ENCODE measurements around the gene PTPRK. TPM values are rescaled to one million over a fixed set of nuclear protein-coding genes. Genes with fewer than 3 reads are reported as not detected.

Gene PTPRK
- total RNA-seq, 1 experiment from 2014 or later = 34.2 TPM

- H3K4me1 ChIP-seq (ENCODE audit: control insufficient read depth in 1 of 2, insufficient read depth in 2 of 2, low read length in 2 of 2) = no peaks in the 10 kb centered on the region
- no peaks in the 10 kb centered on the region for H3K36me3 ChIP-seq (ENCODE audit: control insufficient read depth in 1 of 2, insufficient read depth in 2 of 2, low read length in 2 of 2)
- DNase-seq (ENCODE audit: low read depth, low spot score) (no peak), ATAC-seq (no peak)
- no peak for TF ChIP-seq ZNF274 (IDR thresholded peaks at IDR 0.05; ENCODE audit: low read depth, low read length)
- H3K4me3 ChIP-seq (replicated peaks in 1 of 2; ENCODE audit: low read depth in 1 of 2, low read length in 2 of 2) = no peak overlapping the region
- CTCF ChIA-PET = no interaction called here
- no peak overlapping the region for H3K9ac ChIP-seq (ENCODE audit: low read length)
- H3K9me3 ChIP-seq (ENCODE audit: control insufficient read depth in 1 of 2, insufficient read depth in 1 of 2, low read depth in 1 of 2, low read length in 2 of 2) = no peaks in the 10 kb centered on the region
- H3K27ac ChIP-seq (ENCODE audit: low read depth, low read length) = no peak overlapping the region
- no peaks in the 10 kb centered on the region for H3K79me2 ChIP-seq (ENCODE audit: insufficient read depth, low read length)
- intact Hi-C loops (cut with micrococcal nuclease) = no loop called here
- RAD21 ChIA-PET (ENCODE audit: low non-redundant PET in 1 of 2, low total read pairs in 2 of 2, uncharacterized antibody in 2 of 2, unreplicated experiment in 2 of 2) = no interaction called here
- H3K27me3 ChIP-seq (ENCODE audit: insufficient read depth, low read length) = no peaks in the 10 kb centered on the region
- no peaks in the 10 kb centered on the region for H4K20me1 ChIP-seq (ENCODE audit: insufficient read depth)
- H3K9me2 ChIP-seq (ENCODE audit: insufficient read depth) = no peaks in the 10 kb centered on the region
- BruUV-seq (replicated peaks) = no TSS peak
- no peak overlapping the region for H2AFZ ChIP-seq (ENCODE audit: low read depth, low read length, poor library complexity, severe bottlenecking)
- no peak overlapping the region for H3K4me2 ChIP-seq (ENCODE audit: low read length)
- POLR2A ChIA-PET = no interaction called here
These were observed 116.6 kb downstream of the PTPRK start for GRCh38 chr6:128403618-128404444.

DNA sequence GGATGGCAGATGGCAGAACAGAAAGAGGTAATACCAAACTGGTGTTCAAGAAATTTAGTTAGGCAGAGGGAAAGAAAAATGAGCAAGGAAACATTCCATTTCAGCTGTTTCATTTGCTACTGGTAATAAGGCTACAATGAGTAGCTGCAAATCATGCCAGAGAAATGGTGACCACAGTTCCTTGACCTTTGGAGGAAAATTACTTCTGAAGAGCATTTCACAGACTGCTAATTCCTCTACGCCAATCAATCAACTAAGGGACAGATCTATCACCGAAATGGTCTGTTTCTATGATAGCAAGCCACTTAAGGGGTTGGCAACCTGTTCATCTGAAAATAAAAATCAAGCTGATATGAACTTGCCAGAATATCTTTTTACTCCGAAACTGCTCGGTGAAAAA, 119.5 kb downstream of the PTPRK start:
- BruUV-seq (replicated peaks) = no TSS peak
- H4K20me1 ChIP-seq (ENCODE audit: insufficient read depth) = no peaks in the 10 kb centered on the region
- intact Hi-C loops (cut with micrococcal nuclease) = no loop called here
- H3K9ac ChIP-seq (ENCODE audit: low read length) = no peak overlapping the region
- ChIA-PET RAD21 (ENCODE audit: low non-redundant PET in 1 of 2, low total read pairs in 2 of 2, uncharacterized antibody in 2 of 2, unreplicated experiment in 2 of 2) (no interaction called here), CTCF (no interaction called here), POLR2A (no interaction called here)
- H3K4me3 ChIP-seq (replicated peaks in 1 of 2; ENCODE audit: low read depth in 1 of 2, low read length in 2 of 2) = no peak overlapping the region
- no peak overlapping the region for H3K27ac ChIP-seq (ENCODE audit: low read depth, low read length)
- no peaks in the 10 kb centered on the region for H3K4me1 ChIP-seq (ENCODE audit: control insufficient read depth in 1 of 2, insufficient read depth in 2 of 2, low read length in 2 of 2)
- DNase-seq (ENCODE audit: low read depth, low spot score) (no peak), ATAC-seq (no peak)
- H3K27me3 ChIP-seq (ENCODE audit: insufficient read depth, low read length) = no peaks in the 10 kb centered on the region
- H2AFZ ChIP-seq (ENCODE audit: low read depth, low read length, poor library complexity, severe bottlenecking) = no peak overlapping the region
- no peak overlapping the region for H3K4me2 ChIP-seq (ENCODE audit: low read length)
- no peaks in the 10 kb centered on the region for H3K79me2 ChIP-seq (ENCODE audit: insufficient read depth, low read length)
- H3K36me3 ChIP-seq (ENCODE audit: control insufficient read depth in 1 of 2, insufficient read depth in 2 of 2, low read length in 2 of 2) = no peaks in the 10 kb centered on the region
- H3K9me3 ChIP-seq (ENCODE audit: control insufficient read depth in 1 of 2, insufficient read depth in 1 of 2, low read depth in 1 of 2, low read length in 2 of 2) = no peaks in the 10 kb centered on the region
- no peaks in the 10 kb centered on the region for H3K9me2 ChIP-seq (ENCODE audit: insufficient read depth)
- TF ChIP-seq JUND (IDR thresholded peaks at IDR 0.05) = no peak
- TF ChIP-seq, protein P1, sequence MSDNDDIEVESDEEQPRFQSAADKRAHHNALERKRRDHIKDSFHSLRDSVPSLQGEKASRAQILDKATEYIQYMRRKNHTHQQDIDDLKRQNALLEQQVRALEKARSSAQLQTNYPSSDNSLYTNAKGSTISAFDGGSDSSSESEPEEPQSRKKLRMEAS (IDR thresholded peaks at IDR 0.05) = no peak
- no peak for TF ChIP-seq TCF7L2 (IDR thresholded peaks at IDR 0.05; ENCODE audit: borderline replicate concordance, extremely low read depth, insufficient read depth, insufficient read length)
- no peak for TF ChIP-seq ZNF274 (IDR thresholded peaks at IDR 0.05; ENCODE audit: low read depth, low read length)
- no peak for TF ChIP-seq EGR1 (IDR thresholded peaks at IDR 0.05; ENCODE audit: low read depth)
- no peak for TF ChIP-seq SRF (IDR thresholded peaks at IDR 0.05; ENCODE audit: low read depth)
- TF ChIP-seq, protein P2, sequence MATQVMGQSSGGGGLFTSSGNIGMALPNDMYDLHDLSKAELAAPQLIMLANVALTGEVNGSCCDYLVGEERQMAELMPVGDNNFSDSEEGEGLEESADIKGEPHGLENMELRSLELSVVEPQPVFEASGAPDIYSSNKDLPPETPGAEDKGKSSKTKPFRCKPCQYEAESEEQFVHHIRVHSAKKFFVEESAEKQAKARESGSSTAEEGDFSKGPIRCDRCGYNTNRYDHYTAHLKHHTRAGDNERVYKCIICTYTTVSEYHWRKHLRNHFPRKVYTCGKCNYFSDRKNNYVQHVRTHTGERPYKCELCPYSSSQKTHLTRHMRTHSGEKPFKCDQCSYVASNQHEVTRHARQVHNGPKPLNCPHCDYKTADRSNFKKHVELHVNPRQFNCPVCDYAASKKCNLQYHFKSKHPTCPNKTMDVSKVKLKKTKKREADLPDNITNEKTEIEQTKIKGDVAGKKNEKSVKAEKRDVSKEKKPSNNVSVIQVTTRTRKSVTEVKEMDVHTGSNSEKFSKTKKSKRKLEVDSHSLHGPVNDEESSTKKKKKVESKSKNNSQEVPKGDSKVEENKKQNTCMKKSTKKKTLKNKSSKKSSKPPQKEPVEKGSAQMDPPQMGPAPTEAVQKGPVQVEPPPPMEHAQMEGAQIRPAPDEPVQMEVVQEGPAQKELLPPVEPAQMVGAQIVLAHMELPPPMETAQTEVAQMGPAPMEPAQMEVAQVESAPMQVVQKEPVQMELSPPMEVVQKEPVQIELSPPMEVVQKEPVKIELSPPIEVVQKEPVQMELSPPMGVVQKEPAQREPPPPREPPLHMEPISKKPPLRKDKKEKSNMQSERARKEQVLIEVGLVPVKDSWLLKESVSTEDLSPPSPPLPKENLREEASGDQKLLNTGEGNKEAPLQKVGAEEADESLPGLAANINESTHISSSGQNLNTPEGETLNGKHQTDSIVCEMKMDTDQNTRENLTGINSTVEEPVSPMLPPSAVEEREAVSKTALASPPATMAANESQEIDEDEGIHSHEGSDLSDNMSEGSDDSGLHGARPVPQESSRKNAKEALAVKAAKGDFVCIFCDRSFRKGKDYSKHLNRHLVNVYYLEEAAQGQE (IDR thresholded peaks at IDR 0.05; ENCODE audit: low read depth) = no peak
- no peak for TF ChIP-seq YY1 (IDR thresholded peaks at IDR 0.05; ENCODE audit: extremely low read depth, insufficient replicate concordance, low read depth, low read length)
- no peak for TF ChIP-seq SP1 (IDR thresholded peaks at IDR 0.05; ENCODE audit: low read depth)
- TF ChIP-seq FOSL1 (IDR thresholded peaks at IDR 0.05; ENCODE audit: low read depth) = no peak
- no peak for TF ChIP-seq EZH2 (IDR thresholded peaks at IDR 0.05)
- TF ChIP-seq EZH2phosphoT487 (IDR thresholded peaks at IDR 0.05; ENCODE audit: borderline replicate concordance) = no peak
- no peak for TF ChIP-seq RAD21 (IDR thresholded peaks at IDR 0.05; ENCODE audit: low read depth)
- TF ChIP-seq, protein P3, sequence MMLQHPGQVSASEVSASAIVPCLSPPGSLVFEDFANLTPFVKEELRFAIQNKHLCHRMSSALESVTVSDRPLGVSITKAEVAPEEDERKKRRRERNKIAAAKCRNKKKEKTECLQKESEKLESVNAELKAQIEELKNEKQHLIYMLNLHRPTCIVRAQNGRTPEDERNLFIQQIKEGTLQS (IDR thresholded peaks at IDR 0.05) = no peak
- no peak for TF ChIP-seq ELF1 (IDR thresholded peaks at IDR 0.05; ENCODE audit: borderline replicate concordance, low read depth)
- TF ChIP-seq POLR2AphosphoS5 (IDR thresholded peaks at IDR 0.05; ENCODE audit: low read depth, low read length) = no peak
- no peak for TF ChIP-seq ZFX (IDR thresholded peaks at IDR 0.05)
- no peak for TF ChIP-seq CEBPB (IDR thresholded peaks at IDR 0.05; ENCODE audit: low read depth)
